Neural cell (in vitro differentiated cells): ENCODE results near the gene NSUN4.
"Not testable (repeated sequence)": the region's sequence is repeated elsewhere in the genome, so short reads cannot be mapped to it uniquely, and the experiment has no call there.

Experiments used
- EP300 ChIP-seq: fragments of 450-650 bp; conservative IDR thresholded peaks from 2 replicates; pipeline ENCODE4 v1.6.1; 2014; ENCODE audit warnings: antibody characterized with exemption, mild to moderate bottlenecking, moderate library complexity; ENCODE audit not compliant: poor library complexity, severe bottlenecking
- POLR2AphosphoS5 ChIP-seq: IDR thresholded peaks from 2 replicates; pipeline ENCODE4 v1.6.1; 2012

- TF ChIP-seq POLR2AphosphoS5, EP300: not testable (repeated sequence)
Observed at GRCh38 chr1:46337409-46337808, 3.2 kb upstream of the NSUN4 start.
